ENCODE data around the gene MNAT1. TPM values are rescaled to one million over a fixed set of nuclear protein-coding genes. Genes with fewer than 3 reads are reported as not detected.
"Not testable (repeated sequence)": the region's sequence is repeated elsewhere in the genome, so short reads cannot be mapped to it uniquely, and the experiment has no call there.

The MNAT1 gene
- total RNA-seq, 1 donor from 2014 or later: 40.3 TPM

- no peak for FAIRE-seq
- Histone ChIP-seq H3K27me3 (ENCODE audit: control insufficient read depth, insufficient read depth, low read length) (no peaks in the 10 kb centered on the region), H3K36me3 (ENCODE audit: control insufficient read depth, insufficient read depth, low read length) (peaks cover 4% of the 10 kb centered on the region), H3K4me3 (ENCODE audit: low read depth, low read length) (peak overlapping the region; percentile 74)
- peak; percentile 31 for DNase-seq (ENCODE audit: low read depth)
- TF ChIP-seq, protein P1, sequence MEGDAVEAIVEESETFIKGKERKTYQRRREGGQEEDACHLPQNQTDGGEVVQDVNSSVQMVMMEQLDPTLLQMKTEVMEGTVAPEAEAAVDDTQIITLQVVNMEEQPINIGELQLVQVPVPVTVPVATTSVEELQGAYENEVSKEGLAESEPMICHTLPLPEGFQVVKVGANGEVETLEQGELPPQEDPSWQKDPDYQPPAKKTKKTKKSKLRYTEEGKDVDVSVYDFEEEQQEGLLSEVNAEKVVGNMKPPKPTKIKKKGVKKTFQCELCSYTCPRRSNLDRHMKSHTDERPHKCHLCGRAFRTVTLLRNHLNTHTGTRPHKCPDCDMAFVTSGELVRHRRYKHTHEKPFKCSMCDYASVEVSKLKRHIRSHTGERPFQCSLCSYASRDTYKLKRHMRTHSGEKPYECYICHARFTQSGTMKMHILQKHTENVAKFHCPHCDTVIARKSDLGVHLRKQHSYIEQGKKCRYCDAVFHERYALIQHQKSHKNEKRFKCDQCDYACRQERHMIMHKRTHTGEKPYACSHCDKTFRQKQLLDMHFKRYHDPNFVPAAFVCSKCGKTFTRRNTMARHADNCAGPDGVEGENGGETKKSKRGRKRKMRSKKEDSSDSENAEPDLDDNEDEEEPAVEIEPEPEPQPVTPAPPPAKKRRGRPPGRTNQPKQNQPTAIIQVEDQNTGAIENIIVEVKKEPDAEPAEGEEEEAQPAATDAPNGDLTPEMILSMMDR (IDR thresholded peaks at IDR 0.05; ENCODE audit: insufficient read depth, low read length, severe bottlenecking): peak; percentile 74
Measured at GRCh38 chr14:60721326-60722106, 13.0 kb upstream of the MNAT1 start.

- peaks cover 4% of the 10 kb centered on the region for H3K36me3 ChIP-seq (ENCODE audit: control insufficient read depth, insufficient read depth, low read length)
- H3K4me3 ChIP-seq (ENCODE audit: low read depth, low read length): peak overlapping the region; percentile 74
- TF ChIP-seq, protein P1 (IDR thresholded peaks at IDR 0.05; ENCODE audit: insufficient read depth, low read length, severe bottlenecking): no peak
- no peak for FAIRE-seq
- no peak for DNase-seq (ENCODE audit: low read depth)
- no peaks in the 10 kb centered on the region for H3K27me3 ChIP-seq (ENCODE audit: control insufficient read depth, insufficient read depth, low read length)
Measured at GRCh38 chr14:60722107-60722356, 12.5 kb upstream of the MNAT1 start.

DNA sequence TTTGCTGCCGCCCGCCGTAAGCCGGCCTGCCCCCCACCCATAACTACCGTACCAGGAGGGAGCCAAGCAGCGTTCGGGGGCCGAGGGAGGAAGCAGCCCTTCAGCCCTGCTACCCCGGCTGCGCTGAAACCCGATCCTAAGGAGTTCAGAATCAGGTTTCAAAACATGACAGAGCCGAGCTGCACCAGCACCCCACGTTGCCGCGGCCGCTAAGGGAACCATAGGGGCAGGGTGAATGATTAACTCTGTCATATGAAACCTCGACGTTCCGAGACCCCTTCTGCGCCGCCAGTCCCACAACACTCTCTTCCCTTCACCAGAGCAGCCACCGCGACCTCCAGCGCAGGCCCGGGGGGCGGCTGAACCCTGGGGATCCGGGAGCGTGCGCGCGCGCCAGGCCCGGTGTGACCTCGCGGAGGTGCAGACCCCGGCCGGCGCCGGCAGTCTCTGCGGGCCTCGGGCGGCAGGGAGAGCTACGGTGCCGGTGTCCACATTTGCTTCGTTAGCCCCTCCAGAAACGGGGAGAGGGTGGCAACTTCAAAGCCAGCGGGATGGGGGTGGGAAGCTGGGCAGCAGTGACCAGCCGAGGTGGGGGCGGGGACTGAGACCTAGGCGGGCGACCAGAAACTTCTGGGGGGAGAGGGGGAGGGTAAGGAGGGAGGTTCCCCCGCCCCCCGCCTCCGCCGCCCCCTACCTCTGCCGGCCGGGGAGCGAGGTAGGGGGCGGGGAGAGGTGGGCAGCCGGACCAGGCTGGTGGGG lies 12.0 kb upstream of the MNAT1 start:
- FAIRE-seq: no peak
- Histone ChIP-seq H3K36me3 (ENCODE audit: control insufficient read depth, insufficient read depth, low read length) (peaks cover 4% of the 10 kb centered on the region), H3K27me3 (ENCODE audit: control insufficient read depth, insufficient read depth, low read length) (no peaks in the 10 kb centered on the region), H3K4me3 (ENCODE audit: low read depth, low read length) (peak overlapping the region; percentile 74)
- TF ChIP-seq, protein P1 (IDR thresholded peaks at IDR 0.05; ENCODE audit: insufficient read depth, low read length, severe bottlenecking): no peak
- DNase-seq (ENCODE audit: low read depth): peak; percentile 35

DNA sequence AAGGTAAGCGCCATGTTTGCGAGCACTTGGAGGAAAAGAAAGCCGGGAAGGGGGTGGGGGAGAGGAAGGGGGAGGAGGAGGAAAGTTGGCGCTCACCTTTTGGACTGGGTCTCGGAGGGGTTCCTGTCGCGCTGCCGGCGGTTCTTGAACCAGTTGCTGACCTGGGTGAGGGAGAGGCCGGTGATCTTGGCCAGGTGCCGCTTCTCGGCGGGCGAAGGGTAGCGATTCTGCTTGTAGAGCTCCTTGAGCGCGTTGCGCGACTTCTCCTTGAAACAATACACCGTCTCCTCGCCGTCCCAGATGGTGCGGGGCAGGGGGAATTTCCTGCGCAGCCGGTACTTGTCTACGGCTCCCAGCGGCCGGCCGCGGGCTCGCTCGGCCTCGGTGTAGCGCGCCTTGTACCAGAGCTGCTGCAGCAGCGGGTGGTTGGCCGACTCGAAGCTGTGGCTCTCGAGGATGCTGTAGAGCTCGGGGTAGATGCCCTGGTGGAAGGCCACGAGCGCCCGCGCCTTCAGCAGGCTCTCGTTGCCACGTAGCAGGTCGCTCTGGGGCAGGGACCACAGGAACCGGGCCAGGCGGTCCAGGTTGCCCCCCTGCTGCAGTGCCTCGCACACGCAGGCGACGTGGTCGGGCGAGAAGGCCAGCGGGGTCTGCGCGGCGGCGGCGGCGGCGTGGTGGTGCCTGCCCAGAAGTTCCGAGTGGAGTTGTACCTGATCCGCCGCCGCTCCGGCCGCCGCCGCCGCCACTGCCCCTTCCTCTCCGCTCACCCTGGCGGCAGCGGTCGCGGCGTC lies 11.2 kb upstream of the MNAT1 start:
- DNase-seq (ENCODE audit: low read depth) (peak; percentile 33), FAIRE-seq (no peak)
- H3K27me3 ChIP-seq (ENCODE audit: control insufficient read depth, insufficient read depth, low read length): no peaks in the 10 kb centered on the region
- TF ChIP-seq, protein P1 (IDR thresholded peaks at IDR 0.05; ENCODE audit: insufficient read depth, low read length, severe bottlenecking): no peak
- peaks cover 4% of the 10 kb centered on the region for H3K36me3 ChIP-seq (ENCODE audit: control insufficient read depth, insufficient read depth, low read length)
- H3K4me3 ChIP-seq (ENCODE audit: low read depth, low read length): peak overlapping the region; percentile 74

GRCh38 chr14:60723907-60724618 lies 10.5 kb upstream of the MNAT1 start, which contains the start of gene SIX4:
SIX4 (minus strand) TSS chr14:60724351; CDS start chr14:60724074, 277 bp downstream.
- TF ChIP-seq, protein P1 (IDR thresholded peaks at IDR 0.05; ENCODE audit: insufficient read depth, low read length, severe bottlenecking): no peak
- DNase-seq (ENCODE audit: low read depth) (peak; percentile 87), FAIRE-seq (no peak)
- H3K27me3 ChIP-seq (ENCODE audit: control insufficient read depth, insufficient read depth, low read length): no peaks in the 10 kb centered on the region
- H3K36me3 ChIP-seq (ENCODE audit: control insufficient read depth, insufficient read depth, low read length): peaks cover 4% of the 10 kb centered on the region
- H3K4me3 ChIP-seq (ENCODE audit: low read depth, low read length): peak within 1 kb of the TSS; percentile 74

DNA sequence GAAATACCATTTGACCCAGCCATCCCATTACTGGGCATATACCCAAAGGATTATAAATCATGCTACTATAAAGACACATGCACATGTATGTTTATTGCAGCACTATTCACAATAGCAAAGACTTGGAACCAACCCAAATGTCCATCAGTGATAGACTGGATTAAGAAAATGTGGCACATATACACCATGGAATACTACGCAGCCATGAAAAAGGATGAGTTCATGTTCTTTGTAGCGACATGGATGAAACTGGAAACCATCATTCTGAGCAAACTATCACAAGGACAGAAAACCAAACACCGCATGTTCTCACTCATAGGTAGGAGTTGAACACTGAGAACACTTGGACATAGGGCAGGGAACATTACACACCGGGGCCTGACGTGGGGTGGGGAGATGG lies 3.3 kb upstream of the MNAT1 start:
- not testable (repeated sequence) for FAIRE-seq; H3K4me3 ChIP-seq (ENCODE audit: low read depth, low read length); DNase-seq (ENCODE audit: low read depth); H3K36me3 ChIP-seq (ENCODE audit: control insufficient read depth, insufficient read depth, low read length); H3K27me3 ChIP-seq (ENCODE audit: control insufficient read depth, insufficient read depth, low read length)
